ENCODE results near the gene PEDS1.
"Not testable (repeated sequence)": the region's sequence is repeated elsewhere in the genome, so short reads cannot be mapped to it uniquely, and the experiment has no call there.

The PEDS1 gene

GRCh38 chr20:50135157-50135556 is 18.4 kb downstream of the PEDS1 start:
- DNase-seq (ENCODE audit: low read depth in 2 of 2), result not testable (repeated sequence)

- DNase-seq (ENCODE audit: low read depth in 2 of 2), result no peak
Observed at GRCh38 chr20:50133474-50134217, 19.9 kb downstream of the PEDS1 start.

- DNase-seq (ENCODE audit: low read depth in 2 of 2), result no peak
Observed at GRCh38 chr20:50133041-50133440, 20.5 kb downstream of the PEDS1 start.

GRCh38 chr20:50130995-50131394 is 22.5 kb downstream of the PEDS1 start:
- no peak for DNase-seq (ENCODE audit: low read depth in 2 of 2)

- no peak for DNase-seq (ENCODE audit: low read depth in 2 of 2)
Observed at GRCh38 chr20:50130356-50130723, 23.2 kb downstream of the PEDS1 start.

- DNase-seq (ENCODE audit: low read depth in 2 of 2), result no peak
Observed at GRCh38 chr20:50129662-50130355, 23.7 kb downstream of the PEDS1 start.

- DNase-seq (ENCODE audit: low read depth in 2 of 2), result no peak
Observed at GRCh38 chr20:50128520-50128905, 25.0 kb downstream of the PEDS1 start.

GRCh38 chr20:50127587-50128519 is 25.7 kb downstream of the PEDS1 start:
- no peak for DNase-seq (ENCODE audit: low read depth in 2 of 2)

- DNase-seq (ENCODE audit: low read depth in 2 of 2), result no peak
Observed at GRCh38 chr20:50126662-50127061, 26.9 kb downstream of the PEDS1 start.

- no peak for DNase-seq (ENCODE audit: low read depth in 2 of 2)
Observed at GRCh38 chr20:50125279-50125678, 28.2 kb downstream of the PEDS1 start.

GRCh38 chr20:50124496-50124895 is 29.0 kb downstream of the PEDS1 start:
- DNase-seq (ENCODE audit: low read depth in 2 of 2), result no peak

GRCh38 chr20:50123418-50123817 is 30.1 kb downstream of the PEDS1 start:
- no peak for DNase-seq (ENCODE audit: low read depth in 2 of 2)

GRCh38 chr20:50122763-50123162 is 30.8 kb downstream of the PEDS1 start:
- DNase-seq (ENCODE audit: low read depth in 2 of 2), result no peak

GRCh38 chr20:50121858-50122271 is 31.7 kb downstream of the PEDS1 start:
- DNase-seq (ENCODE audit: low read depth in 2 of 2), result peak; percentile 67 to 72

- no peak for DNase-seq (ENCODE audit: low read depth in 2 of 2)
Observed at GRCh38 chr20:50120935-50121693, 32.4 kb downstream of the PEDS1 start.

- no peak for DNase-seq (ENCODE audit: low read depth in 2 of 2)
Observed at GRCh38 chr20:50118203-50118602, 35.3 kb downstream of the PEDS1 start.

- no peak for DNase-seq (ENCODE audit: low read depth in 2 of 2)
Observed at GRCh38 chr20:50116368-50116999, 37.0 kb downstream of the PEDS1 start.

- DNase-seq (ENCODE audit: low read depth in 2 of 2), result peak; percentile 88 to 89
Observed at GRCh38 chr20:50115591-50116367, 37.7 kb downstream of the PEDS1 start.

- DNase-seq (ENCODE audit: low read depth in 2 of 2), result no peak
Observed at GRCh38 chr20:50115041-50115512, 38.4 kb downstream of the PEDS1 start.
